GM19455 (cell line): ENCODE results near the gene WDR37.
"Not testable (repeated sequence)": the region's sequence is repeated elsewhere in the genome, so short reads cannot be mapped to it uniquely, and the experiment has no call there.

ENCODE experiments used
- ATAC-seq: cut with Tn5 transposase; IDR thresholded peaks from one replicate; pipeline ENCODE4 v1.9.1; 2021; ENCODE audit not compliant: unreplicated experiment

Gene WDR37

GRCh38 chr10:1151076-1152033, 95.2 kb downstream of the WDR37 start:
- ATAC-seq, result no peak

- ATAC-seq, result no peak
These were observed 96.4 kb downstream of the WDR37 start for GRCh38 chr10:1152386-1153250.

DNA sequence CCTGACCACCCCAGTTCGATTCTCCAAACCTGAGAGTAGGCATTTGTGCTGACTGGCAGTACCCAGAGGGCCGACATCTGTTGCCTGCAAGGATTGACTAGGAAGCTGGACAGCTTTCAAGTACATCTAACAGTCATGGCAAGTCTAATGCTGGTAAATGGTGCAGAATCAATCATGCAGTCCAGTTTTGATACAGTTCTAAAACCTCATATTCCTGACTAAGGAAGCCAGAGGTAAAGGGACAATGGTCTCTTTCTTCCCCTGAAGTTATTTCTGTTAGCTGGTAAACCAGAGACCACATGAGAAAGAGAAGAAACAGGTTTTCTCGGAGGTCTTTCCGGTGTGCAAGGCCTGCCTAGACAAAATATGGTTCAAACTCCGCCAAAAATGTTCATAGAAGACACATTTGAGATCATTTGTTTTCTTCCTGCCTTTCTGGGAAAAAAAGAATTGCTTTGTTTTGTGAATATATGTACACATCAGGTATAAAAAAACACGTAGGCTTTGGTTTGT, 97.1 kb downstream of the WDR37 start:
- no peak for ATAC-seq

GRCh38 chr10:1153805-1154351, 97.7 kb downstream of the WDR37 start:
- no peak for ATAC-seq

DNA sequence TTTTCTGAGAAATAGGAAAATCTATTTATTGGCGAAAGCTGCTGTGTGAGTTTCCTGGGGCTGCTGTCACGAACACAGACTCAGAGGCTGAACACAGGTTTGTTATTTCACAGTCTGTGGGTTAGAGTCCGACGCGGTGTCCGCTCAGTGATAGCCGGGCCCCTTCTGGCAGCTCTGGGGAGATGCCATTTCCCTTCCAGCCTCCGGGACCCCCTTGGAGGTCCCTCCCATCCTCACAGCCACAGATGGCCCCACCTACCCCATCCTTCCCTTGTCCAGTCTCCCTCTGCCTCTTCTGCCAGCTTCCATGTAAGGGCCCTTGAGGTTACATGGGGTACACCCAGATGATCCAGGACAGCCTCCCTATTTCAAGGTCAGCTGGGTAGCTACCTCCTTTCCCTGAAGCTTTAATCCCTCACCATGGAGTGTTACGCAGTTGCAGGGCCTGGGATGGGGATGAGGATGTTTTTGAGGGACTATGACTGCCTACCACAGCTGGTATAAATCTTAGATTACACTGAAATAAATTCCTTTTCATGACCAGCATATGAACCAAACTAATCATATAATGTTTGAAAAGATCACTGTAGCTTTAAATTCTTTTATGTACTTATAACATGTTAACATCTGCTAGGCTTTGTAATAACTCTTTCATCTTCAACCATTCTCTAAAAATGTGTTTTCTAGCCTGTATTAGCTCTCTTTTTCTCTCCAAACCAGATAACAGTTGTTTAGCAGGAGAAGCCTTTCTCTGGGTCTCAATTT, 98.5 kb downstream of the WDR37 start:
- no peak for ATAC-seq

DNA sequence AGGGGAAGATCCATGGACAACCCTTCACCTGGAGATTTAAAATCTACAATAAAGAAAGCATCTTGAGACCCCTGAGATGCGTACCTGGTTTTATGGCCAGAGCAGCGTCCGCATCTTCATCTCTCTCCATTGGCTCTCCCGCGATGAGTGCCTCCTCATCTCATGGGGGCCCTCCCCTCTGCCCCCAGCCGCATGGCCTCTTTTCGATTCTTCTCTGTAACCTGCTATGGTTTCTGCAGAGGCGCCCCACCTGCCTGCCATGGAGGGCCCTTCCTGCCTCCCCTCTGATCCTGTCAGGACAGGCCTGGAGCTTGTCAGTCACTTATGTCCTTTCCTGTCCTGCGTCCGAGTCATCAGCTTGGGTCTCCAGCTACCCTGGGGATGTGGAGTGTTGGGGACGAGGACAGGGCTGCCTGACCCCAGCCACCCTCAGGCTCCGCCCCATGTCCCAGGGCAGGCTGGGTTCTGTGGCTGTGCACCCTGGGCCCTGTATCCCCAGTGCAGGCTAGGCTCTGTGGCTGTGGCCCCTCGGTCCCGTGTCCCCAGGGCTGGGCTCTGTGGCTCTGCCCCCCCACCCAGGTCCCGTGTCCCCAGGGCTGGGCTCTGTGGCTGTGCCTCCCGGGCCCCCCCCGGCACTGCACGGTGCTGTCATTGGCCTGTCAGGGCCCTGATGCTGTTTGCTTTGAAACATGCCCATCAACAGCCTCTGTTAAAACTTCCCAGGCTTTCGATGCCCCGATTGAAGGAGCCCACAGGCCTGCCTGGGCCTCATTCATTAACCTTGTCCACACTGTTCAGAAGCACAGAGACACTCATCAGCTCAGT, 99.8 kb downstream of the WDR37 start:
- no peak for ATAC-seq

GRCh38 chr10:1156616-1156886, 100.4 kb downstream of the WDR37 start:
- ATAC-seq, result no peak

DNA sequence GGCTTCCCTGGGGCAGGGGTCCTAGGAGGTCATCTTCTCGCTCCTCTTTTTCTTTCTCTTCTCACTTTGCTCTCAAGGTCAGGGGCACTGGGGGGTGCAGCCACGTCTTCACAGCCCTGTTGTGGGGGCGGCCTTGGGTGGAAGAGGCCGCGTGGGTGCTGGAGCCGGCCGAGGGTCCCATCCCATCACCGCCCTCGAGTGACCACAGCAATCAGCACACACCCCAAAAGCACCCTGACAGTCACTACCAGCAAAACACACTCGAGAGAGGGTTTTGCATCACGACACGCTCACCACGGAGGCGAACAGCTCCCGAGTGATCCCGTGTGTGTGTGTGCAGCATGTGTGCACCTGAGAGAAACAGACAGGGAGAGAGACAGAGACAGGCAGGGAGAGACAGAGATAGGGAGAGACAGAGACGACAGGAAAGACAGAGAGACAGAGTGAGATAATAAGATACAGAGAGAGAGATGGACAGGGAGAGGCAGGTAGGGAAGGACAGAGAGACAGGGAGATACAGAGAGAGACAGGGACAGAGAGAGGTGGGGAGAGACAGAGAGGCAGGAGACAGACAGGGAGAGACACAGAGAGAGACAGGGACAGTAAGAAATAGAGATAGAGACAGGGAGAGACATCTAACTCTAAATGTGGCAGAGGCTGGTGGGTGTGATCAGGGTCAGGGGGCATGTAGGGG, 100.9 kb downstream of the WDR37 start:
- no peak for ATAC-seq

- no peak for ATAC-seq
These were observed 101.4 kb downstream of the WDR37 start for GRCh38 chr10:1157615-1157933.

- no peak for ATAC-seq
These were observed 101.9 kb downstream of the WDR37 start for GRCh38 chr10:1158066-1158465.

DNA sequence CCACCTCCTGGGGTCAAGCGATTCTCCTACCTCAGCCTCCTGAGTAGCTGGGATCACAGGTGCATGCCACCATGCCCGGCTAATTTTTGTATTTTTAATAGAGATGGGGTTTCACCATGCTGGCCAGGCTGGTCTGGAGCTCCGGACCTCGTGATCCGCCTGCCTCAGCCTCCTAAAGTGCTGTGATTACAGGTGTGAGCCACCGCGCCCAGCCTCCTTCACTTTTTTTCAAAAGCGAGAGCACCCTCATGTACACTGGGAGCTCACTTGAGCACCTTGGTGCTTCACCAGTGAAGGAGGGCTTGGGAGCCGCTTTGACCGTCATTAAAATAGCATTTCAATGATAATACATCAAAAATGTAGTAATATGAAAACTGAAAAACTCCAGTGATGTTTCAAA, 102.4 kb downstream of the WDR37 start:
- ATAC-seq, result not testable (repeated sequence)

- ATAC-seq, result no peak
These were observed 103.2 kb downstream of the WDR37 start for GRCh38 chr10:1159131-1160061.

DNA sequence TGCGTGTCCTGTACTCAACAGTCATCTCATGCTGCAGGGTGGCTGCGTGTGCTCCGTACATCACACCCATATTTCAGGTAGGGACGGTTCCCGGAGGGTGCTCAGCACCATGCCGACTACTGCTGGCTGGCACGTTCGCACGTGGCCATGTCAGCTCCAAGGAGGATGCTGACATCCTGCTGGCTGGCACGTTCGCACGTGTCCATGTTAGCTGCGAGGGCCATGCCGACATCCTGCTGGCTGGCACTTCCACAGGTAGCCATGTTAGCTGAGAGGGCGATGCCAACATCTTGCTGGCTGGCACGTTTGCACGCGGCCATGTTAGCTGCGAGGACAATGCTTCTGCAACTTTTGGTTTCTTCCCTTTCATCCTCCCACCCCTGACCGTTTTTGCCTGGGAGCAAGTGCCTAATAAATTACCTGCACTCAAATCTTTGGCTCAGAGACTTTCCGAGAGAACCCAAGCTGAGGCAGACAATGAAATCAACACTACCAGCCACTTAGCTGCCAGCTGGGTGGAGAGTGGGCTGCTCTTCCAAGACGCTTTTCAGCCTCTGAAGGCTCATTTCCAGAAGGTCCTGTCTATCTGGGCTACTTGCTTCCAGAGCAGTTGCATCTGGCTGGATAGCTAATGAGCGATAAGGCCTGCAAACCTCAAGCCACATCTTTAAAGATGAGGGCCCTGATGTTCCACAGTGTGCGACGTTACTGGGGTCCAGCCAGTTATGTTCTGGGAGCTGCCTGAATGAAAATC, 104.6 kb downstream of the WDR37 start:
- no peak for ATAC-seq

DNA sequence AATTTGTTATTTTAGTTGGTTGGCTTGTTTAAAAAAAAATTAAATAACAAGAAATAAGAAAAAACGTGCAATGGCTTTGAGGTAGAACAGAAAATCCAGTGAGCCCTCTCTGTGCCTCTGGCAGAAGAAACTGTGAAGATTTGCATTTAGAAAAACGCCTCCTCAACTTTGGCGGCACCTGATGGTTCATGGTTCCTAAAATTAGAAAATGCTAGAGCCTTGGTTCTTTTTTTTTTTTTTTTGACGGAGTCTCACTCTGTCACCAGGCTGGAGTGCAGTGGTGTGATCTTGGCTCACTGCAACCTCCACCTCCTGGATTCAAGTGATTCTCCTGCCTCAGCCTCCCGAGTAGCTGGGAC, 105.1 kb downstream of the WDR37 start:
- ATAC-seq, result not testable (repeated sequence)

- ATAC-seq, result no peak
These were observed 106.5 kb downstream of the WDR37 start for GRCh38 chr10:1162481-1163203.

GRCh38 chr10:1163204-1163660, 107.0 kb downstream of the WDR37 start:
- ATAC-seq, result no peak

DNA sequence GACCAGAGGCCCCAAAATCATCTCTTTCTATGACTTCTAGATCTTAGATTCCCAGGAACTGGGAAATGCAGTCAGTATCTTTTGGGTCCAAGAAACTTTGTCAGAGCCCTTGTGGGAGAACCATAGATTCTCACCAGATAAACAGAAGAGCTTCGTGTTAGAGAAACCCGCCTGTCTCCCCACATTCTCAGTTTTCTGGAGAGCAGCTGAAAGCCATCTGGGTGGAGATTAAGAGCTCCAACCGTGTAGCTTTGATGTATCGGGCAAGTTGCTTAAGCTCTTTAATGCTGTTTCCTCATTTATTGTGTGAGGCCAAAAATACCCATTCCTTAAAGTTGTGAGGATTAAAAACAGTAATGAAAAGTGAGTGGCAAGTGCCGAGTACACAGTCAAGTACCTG, 107.6 kb downstream of the WDR37 start:
- no peak for ATAC-seq
